Left cardiac atrium (tissue), 4 donors: ENCODE measurements around the gene SLC38A10. TPM values are rescaled to one million over a fixed set of nuclear protein-coding genes. Genes with fewer than 3 reads are reported as not detected.
A peak's percentile ranks its signal among the peaks of the same experiment; 100 is the strongest.

Experiments
- ATAC-seq, 2 donors: fragments of 200-7000 bp; cut with Tn5 transposase; one replicate each; pipeline ENCODE4 v1.9.1; 2020; ENCODE audit warnings: mild to moderate bottlenecking in 2 of 2, moderate library complexity in 2 of 2
- DNase-seq: peaks from one replicate; pipeline ENCODE4 v3.0.0-alpha.2; 2020
- intact Hi-C, 2 donors: fragments of 100-400 bp; cut with DNase I; formaldehyde crosslinking; loops; one replicate each; pipeline versions ENCODE4 v1.14.1 to v1.15.1; 2022 to 2023
- total RNA-seq, 2 donors: library from RNA; stranded (reverse); fragmentation: NEBNext Ultra II Directional; extraction: Animal tissue kit (Norgen Biotek cat#: 25700); gene quantifications; one replicate each; pipeline ENCODE4 v1.2.1, GENCODE V29; 2021
- donor health status: DM: no; HTN: yes; CAD: no.
- donor health status: DM: no; HTN: yes; CAD: no; lungs with severe emphysema.
- donor health status: DM: yes; HTN: yes; CAD: no.
- donor health status: Dilated cardiomyopathy.

The SLC38A10 gene
- total RNA-seq, 2 donors from 2014 or later, result 46.4 to 54.0 TPM

DNA sequence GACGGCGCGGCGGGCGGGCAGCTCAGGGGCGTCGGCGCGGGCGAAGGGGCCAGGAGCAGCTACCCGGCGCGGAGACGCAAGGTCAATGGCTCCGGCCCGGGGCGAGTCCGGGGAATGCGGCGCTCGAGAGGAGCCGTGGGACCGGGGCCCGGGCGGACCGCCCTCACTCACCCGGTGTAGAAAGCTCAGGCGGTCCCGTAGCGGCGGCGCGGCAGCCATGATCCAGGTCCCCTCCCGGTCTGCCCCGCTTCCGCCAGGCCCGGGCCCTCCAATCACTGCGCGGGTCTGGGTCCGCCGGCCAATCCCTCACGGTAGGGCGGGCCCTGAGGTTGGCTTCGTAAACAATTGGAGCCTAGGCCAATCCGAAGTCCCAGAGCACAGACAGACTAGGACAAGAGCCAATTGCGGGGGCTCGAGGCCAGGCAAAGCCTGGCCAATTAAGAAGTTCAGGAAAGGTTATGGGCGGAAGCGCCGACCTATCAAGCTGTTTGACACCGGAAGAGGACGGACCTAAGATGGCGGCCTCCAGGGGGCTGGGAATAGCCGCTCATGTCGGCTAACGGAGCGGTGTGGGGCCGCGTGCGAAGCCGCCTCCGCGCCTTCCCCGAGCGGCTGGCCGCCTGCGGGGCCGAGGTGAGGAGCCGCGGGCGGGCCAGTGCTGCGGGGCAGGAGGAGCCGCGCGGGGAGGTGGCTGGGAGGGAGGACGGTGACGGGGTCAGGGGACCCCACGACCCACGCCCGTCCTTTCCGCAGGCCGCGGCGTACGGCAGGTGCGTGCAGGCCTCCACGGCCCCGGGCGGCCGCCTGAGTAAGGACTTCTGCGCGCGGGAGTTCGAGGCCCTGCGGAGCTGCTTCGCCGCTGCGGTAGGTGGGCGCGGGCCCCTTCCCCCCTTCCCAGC lies 56.0 kb downstream of the SLC38A10 start, which contains the start of the genes NDUFAF8 and TEPSIN:
Gene NDUFAF8, plus strand, starts transcription at position 504 of the 899 bp plus-strand sequence. Its CDS starts 46 bp downstream, at position 550.
Gene TEPSIN, minus strand, starts transcription at position 241 of the 899 bp plus-strand sequence. Its CDS starts 22 bp downstream, at position 219.
- intact Hi-C loops, result no loop called here
- DNase-seq (peak; percentile 97), ATAC-seq (peak; percentile 97 to 98)

- DNase-seq, result no peak
- intact Hi-C loops, result no loop called here
- ATAC-seq, result no peak
These were observed 56.7 kb downstream of the SLC38A10 start for GRCh38 chr17:81238490-81238814.

GRCh38 chr17:81237591-81238489 lies 57.3 kb downstream of the SLC38A10 start:
- intact Hi-C loops, result no loop called here
- ATAC-seq, result no peak
- DNase-seq, result no peak

DNA sequence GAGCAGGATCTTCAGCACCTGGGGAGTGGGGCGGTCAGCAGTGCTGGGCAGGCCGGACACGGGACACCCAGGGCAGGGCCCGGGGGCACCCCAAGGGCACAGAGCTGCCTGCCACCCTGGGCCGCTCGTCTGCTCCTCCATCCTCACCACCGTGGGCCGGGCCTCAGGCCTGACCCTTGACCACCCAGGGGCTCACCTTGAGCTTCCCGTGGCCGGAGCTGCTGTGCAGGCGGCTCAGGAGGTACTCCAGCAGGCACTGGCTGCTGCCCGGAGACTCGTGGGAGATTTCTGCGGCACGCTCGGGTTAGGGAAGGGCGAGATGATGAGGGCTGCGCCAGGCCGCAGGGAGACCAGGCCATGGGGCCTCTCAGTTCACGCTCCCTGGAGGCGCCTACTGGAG lies 58.3 kb downstream of the SLC38A10 start:
- ATAC-seq (no peak), DNase-seq (no peak)
- intact Hi-C loops, result no loop called here

DNA sequence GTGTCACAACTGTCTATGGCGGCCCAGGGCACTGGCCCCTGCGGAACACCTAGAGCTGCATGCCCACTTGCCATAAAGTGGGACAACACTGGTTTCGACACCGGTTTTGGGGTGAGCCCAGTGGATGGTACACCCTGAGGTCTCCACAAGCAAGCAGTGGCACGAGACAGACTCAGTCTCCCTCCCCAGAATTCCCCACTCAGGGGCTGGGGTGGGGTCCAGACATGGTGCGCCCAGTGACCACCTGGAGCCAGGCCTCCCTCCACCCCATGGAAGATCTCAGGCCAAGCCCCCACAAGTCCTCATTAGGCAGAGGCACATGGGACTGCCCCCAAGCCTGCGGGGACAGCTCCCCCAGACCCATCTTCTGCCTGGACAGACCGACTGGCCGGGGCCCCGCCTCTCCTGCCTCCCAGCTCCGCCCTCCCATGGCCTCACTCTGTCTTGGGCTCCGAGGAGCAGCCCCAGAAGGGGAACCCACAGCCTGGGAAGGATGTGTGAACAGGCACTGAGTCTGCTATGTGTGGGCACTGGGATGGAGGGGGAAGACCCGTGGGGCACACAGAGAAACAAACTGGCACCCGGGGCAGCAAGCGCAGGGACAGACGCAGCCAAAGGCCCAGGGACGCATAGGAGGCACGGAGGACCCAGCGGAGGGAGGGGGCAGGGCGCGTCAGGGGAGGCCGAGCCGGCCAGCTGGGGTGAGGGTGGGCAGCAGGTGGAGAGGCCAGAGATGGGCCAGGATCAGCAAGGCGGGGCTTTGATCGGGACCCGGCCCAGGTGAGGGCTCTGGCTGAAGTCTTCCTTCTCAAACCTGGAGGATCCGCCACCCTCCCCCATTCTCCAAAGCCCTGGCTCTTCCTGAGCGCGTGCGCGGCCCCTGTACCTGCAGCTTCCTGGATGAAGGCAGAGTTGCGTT lies 59.0 kb downstream of the SLC38A10 start:
- DNase-seq, result no peak
- intact Hi-C loops, result no loop called here
- ATAC-seq, result no peak

DNA sequence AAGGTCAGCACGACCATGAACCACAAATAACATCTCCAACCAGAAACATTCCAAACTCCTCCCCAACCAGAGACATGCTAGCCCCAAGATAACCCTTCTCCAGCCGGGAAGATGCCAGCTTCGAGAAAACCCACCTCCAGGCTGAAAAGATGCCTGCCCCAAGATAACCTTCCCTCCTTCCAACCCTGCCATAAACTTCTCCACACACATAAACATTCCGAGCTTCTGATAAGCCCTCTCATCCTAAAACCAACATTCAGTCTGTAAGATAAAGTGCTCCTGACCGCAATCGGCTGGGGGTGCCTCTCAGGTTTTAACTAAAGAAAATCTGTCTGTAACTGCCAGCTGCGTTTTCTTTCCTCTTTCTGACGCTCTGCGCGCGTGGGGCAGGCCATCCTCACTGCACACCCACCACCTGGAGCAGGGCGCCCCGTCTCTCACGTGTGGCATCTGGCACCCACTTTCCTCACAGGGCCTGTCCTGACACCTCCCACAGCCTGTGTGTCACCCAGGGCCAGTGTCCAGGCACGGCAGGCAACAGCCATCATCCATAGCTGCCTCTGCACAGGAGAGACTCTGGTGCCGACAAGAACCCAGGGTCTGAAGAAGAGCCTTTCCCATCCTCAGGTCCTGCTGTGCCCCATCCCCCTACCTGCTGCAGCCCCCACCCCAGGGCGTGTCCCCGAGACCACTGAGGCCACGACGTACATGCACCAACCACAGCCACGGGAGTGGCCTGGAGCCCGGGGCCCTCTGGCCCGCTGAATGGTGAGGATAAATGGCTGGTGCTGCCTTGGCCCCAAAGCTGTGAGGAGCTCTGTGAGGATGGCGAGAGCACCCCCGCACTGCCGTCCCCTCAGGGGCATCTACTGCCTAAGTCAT lies 59.9 kb downstream of the SLC38A10 start:
- intact Hi-C loops, result no loop called here
- ATAC-seq (no peak), DNase-seq (no peak)

- intact Hi-C loops, result no loop called here
- DNase-seq (no peak), ATAC-seq (no peak)
These were observed 60.6 kb downstream of the SLC38A10 start for GRCh38 chr17:81234506-81234855.

GRCh38 chr17:81233811-81234505 lies 61.1 kb downstream of the SLC38A10 start:
- DNase-seq (no peak), ATAC-seq (no peak)
- intact Hi-C loops, result no loop called here

DNA sequence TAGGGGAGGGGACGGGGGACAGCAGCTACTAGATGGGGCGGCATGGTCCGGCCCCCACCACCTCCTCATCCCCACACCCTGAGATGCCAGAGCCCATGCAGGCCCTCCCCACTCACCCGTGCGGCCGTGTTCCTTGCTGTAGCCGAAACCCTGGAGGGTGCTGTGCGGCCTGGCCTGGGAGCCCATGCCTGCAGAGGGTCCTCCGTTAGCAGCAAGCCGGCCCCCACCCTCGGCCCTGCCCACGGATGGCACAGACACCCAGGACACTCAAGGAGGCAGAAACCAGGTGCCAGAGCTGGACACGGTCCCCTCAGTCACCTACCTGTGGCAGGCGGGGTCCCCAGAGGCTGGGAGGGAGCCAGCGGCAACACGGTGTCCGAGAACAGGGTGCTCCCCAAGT lies 61.8 kb downstream of the SLC38A10 start:
- DNase-seq (no peak), ATAC-seq (no peak)
- intact Hi-C loops, result no loop called here

- ATAC-seq, result no peak
- no peak for DNase-seq
- intact Hi-C loops, result no loop called here
These were observed 62.4 kb downstream of the SLC38A10 start for GRCh38 chr17:81232616-81233241.

DNA sequence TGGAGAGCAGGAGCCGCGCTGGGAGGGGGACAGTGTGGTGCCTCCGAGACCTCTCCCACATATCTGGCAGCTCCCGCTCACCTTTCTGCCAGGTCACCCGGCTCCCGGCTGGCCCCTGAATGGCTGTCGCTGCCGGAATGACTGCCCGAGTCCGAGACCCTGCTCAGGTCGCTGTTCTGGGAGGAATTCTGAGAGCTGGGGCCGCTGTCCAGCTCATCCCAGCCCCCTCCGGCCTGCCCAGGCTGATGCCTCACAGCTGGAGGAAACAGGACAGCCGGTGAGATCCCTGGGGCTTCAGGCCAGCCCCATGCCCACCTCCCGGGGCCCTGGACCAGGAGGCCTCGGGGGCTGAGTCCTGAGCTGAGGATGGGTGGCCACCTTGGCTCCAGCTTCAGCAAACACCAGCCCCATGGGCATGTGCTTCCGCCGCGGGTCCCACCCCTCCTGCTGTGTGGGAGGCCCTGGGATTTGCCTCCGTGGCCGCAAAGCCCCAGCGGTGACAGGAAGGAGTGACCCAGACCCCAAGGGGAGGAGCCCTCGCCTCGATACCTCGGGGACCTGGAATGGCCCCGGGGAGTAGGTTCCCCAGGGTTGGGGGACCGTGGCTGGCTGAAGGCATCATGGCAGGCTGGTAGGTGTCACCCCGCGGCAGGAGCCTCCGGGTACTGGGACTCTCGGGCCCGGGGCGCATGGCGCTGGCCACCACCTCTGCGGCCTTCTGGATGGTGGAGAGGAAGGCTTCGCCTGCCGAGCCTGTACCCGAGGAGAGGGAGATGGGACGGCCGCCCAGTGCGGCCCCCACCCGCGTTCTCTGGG lies 63.1 kb downstream of the SLC38A10 start:
- intact Hi-C loops, result no loop called here
- no peak for DNase-seq
- no peak for ATAC-seq

- intact Hi-C loops, result no loop called here
- no peak for ATAC-seq
- DNase-seq, result no peak
These were observed 63.9 kb downstream of the SLC38A10 start for GRCh38 chr17:81231121-81231645.

DNA sequence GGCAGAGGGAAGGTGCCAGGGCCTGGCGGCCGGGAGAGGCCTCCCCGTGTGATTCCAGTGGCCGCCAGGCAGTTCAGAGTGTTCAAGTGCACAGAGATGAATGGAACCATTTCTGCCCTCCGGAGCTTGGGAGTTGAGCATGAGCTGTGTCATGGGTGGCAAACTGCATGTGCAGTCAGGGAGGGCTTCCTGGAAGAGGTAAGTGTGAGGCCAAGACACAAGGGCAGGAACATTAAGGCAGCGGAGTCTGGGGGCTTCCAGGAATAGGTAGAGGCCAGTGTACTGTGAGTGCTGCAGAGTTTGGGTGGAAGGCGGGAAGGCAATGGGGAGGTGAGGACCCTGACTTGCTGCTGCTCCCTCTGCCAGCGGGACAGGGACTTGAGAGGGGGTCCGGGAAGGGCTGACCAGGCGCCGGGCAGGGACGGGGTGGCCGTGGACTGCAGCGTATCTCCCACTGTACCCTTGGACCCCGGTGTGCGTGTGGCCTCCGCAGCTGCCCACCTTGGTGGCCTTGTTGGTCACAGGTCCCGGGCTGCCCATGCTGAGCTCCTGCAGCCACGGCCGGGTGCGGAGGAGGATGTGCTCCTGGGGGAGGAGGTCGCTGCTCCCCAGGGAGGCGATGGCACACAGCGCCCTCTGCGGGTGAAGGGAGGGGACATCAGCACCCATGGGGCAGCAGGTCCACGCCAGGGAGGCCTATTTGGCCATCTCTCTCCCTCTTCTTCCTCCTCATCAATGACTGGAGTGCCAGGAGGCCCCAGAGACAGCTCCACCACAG lies 64.9 kb downstream of the SLC38A10 start:
- intact Hi-C loops, result no loop called here
- ATAC-seq, result no peak
- no peak for DNase-seq

- no peak for DNase-seq
- intact Hi-C loops, result no loop called here
These were observed 65.5 kb downstream of the SLC38A10 start for GRCh38 chr17:81229666-81229920.

DNA sequence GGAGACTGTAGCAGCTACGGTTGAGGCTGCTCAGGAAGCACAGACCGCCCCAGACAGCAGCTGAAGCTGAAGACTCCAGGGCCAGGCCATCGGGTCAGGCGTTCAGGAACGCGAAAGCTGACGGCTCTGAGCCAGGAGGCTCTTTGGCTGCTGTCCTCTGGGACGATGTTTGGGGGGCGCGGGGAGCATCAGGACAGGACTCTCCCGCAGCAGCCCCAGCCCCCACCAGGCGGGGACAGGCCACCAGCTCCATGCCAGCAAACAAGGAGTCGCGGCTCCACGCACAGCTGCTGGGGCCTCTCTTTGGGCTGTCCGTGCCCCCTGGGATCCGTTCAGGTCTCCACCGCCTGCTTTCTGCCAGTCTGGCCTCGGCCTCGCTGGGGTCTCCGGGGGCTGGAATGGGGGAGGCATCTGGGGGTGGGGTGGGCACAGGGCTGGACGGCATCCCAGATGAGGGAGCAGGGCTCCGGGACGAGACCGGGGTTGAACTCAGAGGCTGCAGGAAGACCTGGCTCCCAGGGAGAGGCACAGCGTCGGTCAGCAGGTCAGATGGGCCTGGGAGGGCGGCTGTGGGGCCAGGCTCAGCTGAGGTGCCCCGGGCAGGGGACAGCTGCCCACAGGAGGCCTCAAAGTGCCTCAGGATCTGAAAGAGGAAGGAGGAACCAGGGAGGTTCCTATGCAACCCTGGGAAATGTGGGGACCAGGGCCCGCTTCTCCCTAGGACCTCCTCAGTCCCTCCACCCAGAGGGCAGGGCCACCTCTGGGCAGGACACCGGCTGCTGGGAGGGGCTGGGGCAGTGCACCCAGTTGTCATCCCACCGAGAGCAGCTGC lies 66.1 kb downstream of the SLC38A10 start:
- ATAC-seq (no peak), DNase-seq (no peak)
- intact Hi-C loops, result no loop called here

More at GRCh38 chr17:81229666-81229920, 65.5 kb downstream of the SLC38A10 start:
- ATAC-seq, result no peak
